GM18520 (cell line): ENCODE data around the gene ALS2.
"Not testable (repeated sequence)": the region's sequence is repeated elsewhere in the genome, so short reads cannot be mapped to it uniquely, and the experiment has no call there.

Experiments
- ATAC-seq: cut with Tn5 transposase; IDR thresholded peaks from one replicate; pipeline ENCODE4 v1.9.1; 2021; ENCODE audit not compliant: unreplicated experiment

ALS2 gene

GRCh38 chr2:201678401-201678800, 102.3 kb downstream of the ALS2 start:
- ATAC-seq = no peak

- ATAC-seq = no peak
Observed at GRCh38 chr2:201675454-201675853, 105.3 kb downstream of the ALS2 start.

GRCh38 chr2:201674794-201675193, 105.9 kb downstream of the ALS2 start:
- no peak for ATAC-seq

GRCh38 chr2:201674298-201674697, 106.4 kb downstream of the ALS2 start:
- ATAC-seq = no peak

DNA sequence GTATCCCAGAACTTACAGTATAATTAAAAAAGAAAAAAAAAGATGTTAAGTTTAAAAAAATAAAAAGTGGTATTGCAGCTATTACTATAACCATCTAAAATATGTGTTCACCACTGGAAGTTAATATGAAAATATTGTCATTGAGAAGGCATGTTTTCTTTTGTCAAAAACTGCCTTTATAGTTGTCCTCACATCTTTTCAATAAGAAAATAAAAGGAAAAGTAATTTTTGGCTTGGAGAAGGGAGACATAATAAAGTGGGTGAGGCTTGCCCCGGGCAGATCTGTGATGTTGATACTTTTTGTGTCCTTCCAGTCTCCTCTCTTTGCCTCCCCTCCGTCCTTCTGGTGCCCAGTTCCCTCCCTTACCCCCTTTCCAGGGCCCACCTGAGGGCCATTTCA, 107.2 kb downstream of the ALS2 start:
- ATAC-seq = no peak

DNA sequence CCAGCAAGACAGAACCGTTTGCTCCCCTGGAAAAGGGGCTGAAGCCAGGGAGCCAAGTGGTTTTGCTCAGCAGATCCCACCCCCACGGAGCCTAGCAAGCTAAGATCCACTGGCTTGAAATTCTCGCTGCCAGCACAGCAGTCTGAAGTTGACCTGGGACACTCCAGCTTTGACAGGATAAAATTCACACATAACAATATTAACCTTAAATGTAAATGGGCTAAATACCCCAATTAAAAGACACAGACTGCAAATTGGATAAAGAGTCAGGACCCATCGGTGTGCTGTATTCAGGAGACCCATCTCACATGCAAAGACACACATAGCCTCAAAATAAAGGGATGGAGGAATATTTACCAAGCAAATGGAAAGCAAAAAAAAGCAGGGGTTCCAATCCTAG, 109.5 kb downstream of the ALS2 start:
- not testable (repeated sequence) for ATAC-seq

GRCh38 chr2:201669865-201670264, 110.9 kb downstream of the ALS2 start:
- ATAC-seq = no peak

DNA sequence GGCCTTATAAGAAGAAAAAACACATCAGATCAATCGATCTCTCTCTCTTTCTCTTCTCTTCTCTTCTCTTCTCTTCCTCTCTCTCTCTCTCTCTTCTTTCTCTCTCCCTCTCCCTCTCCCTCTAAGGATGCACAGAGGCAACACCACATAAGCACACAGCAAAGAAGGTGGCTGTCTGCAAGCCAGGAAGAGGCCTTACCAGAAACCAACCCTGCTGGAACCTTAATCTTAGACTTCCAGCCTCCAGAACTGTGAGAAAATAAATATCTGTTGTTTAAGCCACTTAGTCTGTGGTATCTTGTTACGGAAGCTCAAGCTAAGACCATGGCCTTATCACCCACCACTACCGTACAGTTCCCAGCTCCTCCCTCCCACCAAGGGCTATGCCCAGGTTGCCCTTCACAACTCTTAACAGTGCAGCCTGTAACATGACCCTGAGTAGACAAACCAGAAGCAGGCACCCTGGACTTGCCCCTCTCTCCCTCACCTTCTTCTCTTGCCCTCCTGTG, 112.3 kb downstream of the ALS2 start:
- ATAC-seq = no peak

GRCh38 chr2:201664334-201664733, 116.4 kb downstream of the ALS2 start:
- ATAC-seq = no peak

DNA sequence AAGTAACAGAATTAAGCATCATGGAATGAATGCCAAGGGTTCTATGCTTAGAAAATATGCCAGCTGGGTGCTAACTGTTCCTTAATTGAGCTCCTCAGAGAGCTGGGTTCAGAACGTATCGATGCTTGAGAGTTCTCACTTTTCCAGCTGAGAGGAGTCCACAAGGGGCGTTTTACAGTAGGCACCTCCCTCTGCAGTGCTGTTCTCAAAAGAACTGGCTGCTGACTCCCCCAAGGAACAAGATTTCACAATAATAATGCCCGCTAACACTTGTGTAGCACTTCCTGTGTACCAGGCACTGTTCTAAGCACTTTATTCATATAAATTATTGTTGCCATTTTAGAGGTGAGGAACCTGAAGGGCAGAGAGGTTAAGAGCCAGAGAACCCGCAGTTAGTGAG, 119.4 kb downstream of the ALS2 start:
- no peak for ATAC-seq

DNA sequence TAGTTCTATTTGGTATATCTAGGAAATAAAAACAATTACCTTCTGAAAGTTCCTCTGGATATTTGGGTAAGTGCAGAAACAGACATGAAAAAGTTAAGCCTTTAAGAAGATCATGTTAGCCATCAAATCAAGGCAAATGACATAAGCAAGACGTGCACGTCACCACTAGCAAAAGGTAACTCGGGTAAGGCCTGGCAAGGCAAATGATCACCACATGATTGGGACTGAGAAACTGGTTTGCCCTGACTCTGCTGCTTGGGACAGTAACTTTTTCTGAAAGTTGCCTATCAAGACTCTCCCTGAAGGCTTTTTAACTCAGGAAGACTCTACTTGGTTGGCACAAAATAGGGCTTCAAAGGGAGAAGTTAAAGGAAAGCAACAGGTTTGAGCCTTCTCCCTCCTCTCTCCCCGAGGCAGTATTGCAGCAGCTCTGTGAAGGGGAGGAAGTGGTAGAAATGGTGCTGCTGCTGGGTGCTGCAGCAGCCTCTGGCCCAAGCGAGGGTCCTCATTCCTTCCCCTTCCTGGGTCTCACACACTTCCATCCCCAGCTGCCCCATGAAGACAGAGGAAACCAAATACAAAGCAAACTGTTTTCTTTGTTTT, 120.3 kb downstream of the ALS2 start:
- ATAC-seq = no peak

DNA sequence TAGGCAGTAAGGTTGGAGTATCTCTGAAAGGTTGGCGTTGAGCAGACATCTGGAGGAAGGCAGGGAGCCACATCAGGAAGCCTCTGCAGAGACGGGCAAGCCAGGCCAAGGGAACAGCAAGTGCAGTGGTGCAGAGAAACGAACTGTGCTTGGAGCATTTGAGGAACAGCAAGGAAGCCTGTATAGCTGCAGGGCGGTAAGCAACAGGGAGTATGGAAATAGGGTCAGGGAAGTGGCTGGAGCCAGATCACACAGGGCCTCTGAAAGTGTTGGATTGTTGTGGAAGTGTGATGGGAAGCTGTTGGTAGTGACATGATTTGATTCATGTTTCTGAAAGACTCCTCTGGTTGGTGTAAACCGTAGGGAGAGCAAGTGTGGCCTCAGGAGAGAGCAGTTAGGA, 124.0 kb downstream of the ALS2 start:
- ATAC-seq = no peak

DNA sequence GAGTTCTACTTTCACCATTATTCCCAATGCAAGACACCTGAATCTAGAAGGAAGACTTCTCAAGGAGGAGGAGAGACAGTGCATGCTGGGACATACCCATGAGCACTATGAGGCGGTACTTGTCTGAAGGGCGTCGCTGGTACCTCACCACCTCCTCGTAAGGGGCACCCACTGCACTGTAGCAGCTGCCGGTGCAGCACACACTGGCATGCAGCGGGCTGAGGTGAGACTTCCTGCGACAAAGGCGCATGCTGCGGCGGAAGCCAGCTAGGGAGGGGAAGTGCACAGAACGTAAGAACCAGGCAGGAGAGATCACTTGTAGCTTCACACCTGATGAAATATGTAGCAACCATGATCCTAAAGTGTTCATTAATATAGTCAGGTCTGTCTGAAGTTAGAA, 124.6 kb downstream of the ALS2 start:
- no peak for ATAC-seq

- no peak for ATAC-seq
Observed at GRCh38 chr2:201654616-201655384, 125.9 kb downstream of the ALS2 start.

GRCh38 chr2:201653221-201653620, 127.5 kb downstream of the ALS2 start:
- no peak for ATAC-seq
